ENCODE measurements around the gene KLHL29. TPM values are rescaled to one million over a fixed set of nuclear protein-coding genes. Genes with fewer than 3 reads are reported as not detected.

The KLHL29 gene
- total and polyA plus RNA-seq, 7 experiments from 2014 or later, result 0.59 to 6.5 (median 5.6) TPM

GRCh38 chr2:23409248-23409647 lies 24.3 kb downstream of the KLHL29 start:
- DNase-seq, result no peak
- CTCF ChIA-PET, result no interaction called here
- H3K27ac ChIP-seq (ENCODE audit: low read depth, low read length), result no peak overlapping the region

GRCh38 chr2:23410596-23410995 lies 25.6 kb downstream of the KLHL29 start:
- Histone ChIP-seq H3K36me3 (ENCODE audit: control insufficient read depth in 2 of 3, insufficient read depth in 3 of 3, low read length in 3 of 3) (no peaks in the 10 kb centered on the region), H3K27ac (ENCODE audit: low read depth, low read length) (no peak overlapping the region), H3K9me3 (ENCODE audit: control insufficient read depth in 2 of 3, low read length in 3 of 3) (no peaks in the 10 kb centered on the region), H3K4me1 (ENCODE audit: control insufficient read depth in 2 of 2, insufficient read depth in 2 of 2, low read length in 2 of 2) (no peaks in the 10 kb centered on the region), H3K27me3 (ENCODE audit: control insufficient read depth in 2 of 2, insufficient read depth in 2 of 2, low read length in 2 of 2) (no peaks in the 10 kb centered on the region), H3K4me3 (ENCODE audit: low read length) (no peak overlapping the region)
- H3K27me3 Mint-ChIP-seq, result peaks cover 0 to 13% (median 0%) of the 10 kb centered on the region in 5 donors
- DNase-seq (no peak), ATAC-seq (no peak)
- H3K27ac Mint-ChIP-seq, result no peak overlapping the region
- POLR2A ChIA-PET, result interaction anchor here (1.0 kb wide), 1 partner anchor 122 kb away, joined by 3 read pairs; no protein-coding TSS in a partner anchor
- CTCF ChIA-PET, result no interaction called here
- H3K4me3 Mint-ChIP-seq, result no peak overlapping the region
- H3K4me1 Mint-ChIP-seq, result peaks cover 0 to 4% (median 0%) of the 10 kb centered on the region in 7 donors
- intact Hi-C loops (cut with micrococcal nuclease), result no loop called here
- H3K9me3 Mint-ChIP-seq, result no peaks in the 10 kb centered on the region
- peaks cover 0 to 4% (median 0%) of the 10 kb centered on the region in 5 donors for H3K36me3 Mint-ChIP-seq

More at GRCh38 chr2:23409248-23409647, 24.3 kb downstream of the KLHL29 start:
- Mint-ChIP-seq H3K4me3 (no peak overlapping the region), H3K36me3 (peaks cover 0 to 4% (median 0%) of the 10 kb centered on the region in 5 donors), H3K27ac (no peak overlapping the region), H3K4me1 (peaks cover 0 to 11% (median 7%) of the 10 kb centered on the region in 7 donors), H3K27me3 (peaks cover 0 to 10% (median 0%) of the 10 kb centered on the region in 5 donors), H3K9me3 (no peaks in the 10 kb centered on the region)
- POLR2A ChIA-PET, result no interaction called here
- ATAC-seq, result no peak
- Histone ChIP-seq H3K4me3 (ENCODE audit: low read length) (no peak overlapping the region), H3K36me3 (ENCODE audit: control insufficient read depth in 2 of 3, insufficient read depth in 3 of 3, low read length in 3 of 3) (no peaks in the 10 kb centered on the region), H3K9me3 (ENCODE audit: control insufficient read depth in 2 of 3, low read length in 3 of 3) (no peaks in the 10 kb centered on the region), H3K27me3 (ENCODE audit: control insufficient read depth in 2 of 2, insufficient read depth in 2 of 2, low read length in 2 of 2) (no peaks in the 10 kb centered on the region), H3K4me1 (ENCODE audit: control insufficient read depth in 2 of 2, insufficient read depth in 2 of 2, low read length in 2 of 2) (peaks cover 0 to 1% of the 10 kb centered on the region in 2 donors)
- intact Hi-C loops (cut with micrococcal nuclease), result no loop called here

GRCh38 chr2:23411752-23412431 lies 26.9 kb downstream of the KLHL29 start:
- ChIA-PET POLR2A (no interaction called here), CTCF (no interaction called here)
- ATAC-seq, result no peak
- peaks cover 0 to 4% (median 0%) of the 10 kb centered on the region in 7 donors for H3K4me1 Mint-ChIP-seq
- H3K27ac Mint-ChIP-seq, result no peak overlapping the region
- Histone ChIP-seq H3K4me3 (ENCODE audit: low read length) (no peak overlapping the region), H3K9me3 (ENCODE audit: control insufficient read depth in 2 of 3, low read length in 3 of 3) (no peaks in the 10 kb centered on the region), H3K27ac (ENCODE audit: low read depth, low read length) (no peak overlapping the region), H3K36me3 (ENCODE audit: control insufficient read depth in 2 of 3, insufficient read depth in 3 of 3, low read length in 3 of 3) (no peaks in the 10 kb centered on the region), H3K27me3 (ENCODE audit: control insufficient read depth in 2 of 2, insufficient read depth in 2 of 2, low read length in 2 of 2) (no peaks in the 10 kb centered on the region), H3K4me1 (ENCODE audit: control insufficient read depth in 2 of 2, insufficient read depth in 2 of 2, low read length in 2 of 2) (no peaks in the 10 kb centered on the region)
- peaks cover 0 to 4% (median 0%) of the 10 kb centered on the region in 5 donors for H3K36me3 Mint-ChIP-seq
- H3K4me3 Mint-ChIP-seq, result no peak overlapping the region
- H3K9me3 Mint-ChIP-seq, result no peaks in the 10 kb centered on the region
- H3K27me3 Mint-ChIP-seq, result peaks cover 0 to 16% (median 0%) of the 10 kb centered on the region in 5 donors
- intact Hi-C loops (cut with micrococcal nuclease), result no loop called here
- no peak for DNase-seq

GRCh38 chr2:23412556-23413155 lies 27.7 kb downstream of the KLHL29 start:
- Histone ChIP-seq H3K4me1 (ENCODE audit: control insufficient read depth in 2 of 2, insufficient read depth in 2 of 2, low read length in 2 of 2) (no peaks in the 10 kb centered on the region), H3K4me3 (ENCODE audit: low read length) (no peak overlapping the region), H3K27me3 (ENCODE audit: control insufficient read depth in 2 of 2, insufficient read depth in 2 of 2, low read length in 2 of 2) (no peaks in the 10 kb centered on the region), H3K9me3 (ENCODE audit: control insufficient read depth in 2 of 3, low read length in 3 of 3) (no peaks in the 10 kb centered on the region), H3K36me3 (ENCODE audit: control insufficient read depth in 2 of 3, insufficient read depth in 3 of 3, low read length in 3 of 3) (no peaks in the 10 kb centered on the region), H3K27ac (ENCODE audit: low read depth, low read length) (no peak overlapping the region)
- H3K9me3 Mint-ChIP-seq, result no peaks in the 10 kb centered on the region
- no peak for DNase-seq
- peaks cover 0 to 19% (median 0%) of the 10 kb centered on the region in 5 donors for H3K27me3 Mint-ChIP-seq
- H3K36me3 Mint-ChIP-seq, result peaks cover 0 to 4% (median 0%) of the 10 kb centered on the region in 5 donors
- POLR2A ChIA-PET, result no interaction called here
- no peak overlapping the region for H3K27ac Mint-ChIP-seq
- intact Hi-C loops (cut with micrococcal nuclease), result no loop called here
- H3K4me3 Mint-ChIP-seq, result no peak overlapping the region
- peaks cover 0 to 4% (median 0%) of the 10 kb centered on the region in 7 donors for H3K4me1 Mint-ChIP-seq
- CTCF ChIA-PET, result no interaction called here
- no peak for ATAC-seq

GRCh38 chr2:23413641-23414040 lies 28.7 kb downstream of the KLHL29 start:
- POLR2A ChIA-PET, result no interaction called here
- Mint-ChIP-seq H3K4me3 (no peak overlapping the region), H3K36me3 (peaks cover 0 to 4% (median 0%) of the 10 kb centered on the region in 5 donors), H3K4me1 (peaks cover 0 to 4% (median 0%) of the 10 kb centered on the region in 7 donors), H3K9me3 (no peaks in the 10 kb centered on the region), H3K27ac (no peak overlapping the region), H3K27me3 (peaks cover 0 to 19% (median 0%) of the 10 kb centered on the region in 5 donors)
- no peaks in the 10 kb centered on the region for H3K27me3 ChIP-seq (ENCODE audit: control insufficient read depth in 2 of 2, insufficient read depth in 2 of 2, low read length in 2 of 2)
- H3K36me3 ChIP-seq (ENCODE audit: control insufficient read depth in 2 of 3, insufficient read depth in 3 of 3, low read length in 3 of 3), result no peaks in the 10 kb centered on the region
- DNase-seq, result no peak
- no peak overlapping the region for H3K27ac ChIP-seq (ENCODE audit: low read depth, low read length)
- intact Hi-C loops (cut with micrococcal nuclease), result no loop called here
- CTCF ChIA-PET, result no interaction called here
- no peaks in the 10 kb centered on the region for H3K4me1 ChIP-seq (ENCODE audit: control insufficient read depth in 2 of 2, insufficient read depth in 2 of 2, low read length in 2 of 2)
- no peak for ATAC-seq
- no peak overlapping the region for H3K4me3 ChIP-seq (ENCODE audit: low read length)
- H3K9me3 ChIP-seq (ENCODE audit: control insufficient read depth in 2 of 3, low read length in 3 of 3), result no peaks in the 10 kb centered on the region

- no peak overlapping the region for H3K4me3 Mint-ChIP-seq
- H3K4me1 Mint-ChIP-seq, result peaks cover 0 to 4% (median 0%) of the 10 kb centered on the region in 7 donors
- Histone ChIP-seq H3K36me3 (ENCODE audit: control insufficient read depth in 2 of 3, insufficient read depth in 3 of 3, low read length in 3 of 3) (no peaks in the 10 kb centered on the region), H3K27ac (ENCODE audit: low read depth, low read length) (no peak overlapping the region), H3K4me1 (ENCODE audit: control insufficient read depth in 2 of 2, insufficient read depth in 2 of 2, low read length in 2 of 2) (no peaks in the 10 kb centered on the region), H3K4me3 (ENCODE audit: low read length) (no peak overlapping the region), H3K9me3 (ENCODE audit: control insufficient read depth in 2 of 3, low read length in 3 of 3) (no peaks in the 10 kb centered on the region), H3K27me3 (ENCODE audit: control insufficient read depth in 2 of 2, insufficient read depth in 2 of 2, low read length in 2 of 2) (no peaks in the 10 kb centered on the region)
- DNase-seq (no peak), ATAC-seq (no peak)
- ChIA-PET POLR2A (no interaction called here), CTCF (no interaction called here)
- H3K27me3 Mint-ChIP-seq, result peaks cover 0 to 19% (median 0%) of the 10 kb centered on the region in 5 donors
- H3K27ac Mint-ChIP-seq, result no peak overlapping the region
- H3K9me3 Mint-ChIP-seq, result no peaks in the 10 kb centered on the region
- intact Hi-C loops (cut with micrococcal nuclease), result no loop called here
- peaks cover 0 to 4% (median 0%) of the 10 kb centered on the region in 5 donors for H3K36me3 Mint-ChIP-seq
Measured at GRCh38 chr2:23414106-23414505, 29.1 kb downstream of the KLHL29 start.

- POLR2A ChIA-PET, result no interaction called here
- H3K4me1 Mint-ChIP-seq, result peaks cover 0 to 4% (median 0%) of the 10 kb centered on the region in 7 donors
- no peak overlapping the region for H3K27ac Mint-ChIP-seq
- H3K36me3 ChIP-seq (ENCODE audit: control insufficient read depth in 2 of 3, insufficient read depth in 3 of 3, low read length in 3 of 3), result no peaks in the 10 kb centered on the region
- no peaks in the 10 kb centered on the region for H3K9me3 Mint-ChIP-seq
- no peaks in the 10 kb centered on the region for H3K9me3 ChIP-seq (ENCODE audit: control insufficient read depth in 2 of 3, low read length in 3 of 3)
- CTCF ChIA-PET, result no interaction called here
- no peak overlapping the region for H3K27ac ChIP-seq (ENCODE audit: low read depth, low read length)
- intact Hi-C loops (cut with micrococcal nuclease), result no loop called here
- ATAC-seq, result no peak
- no peaks in the 10 kb centered on the region for H3K4me1 ChIP-seq (ENCODE audit: control insufficient read depth in 2 of 2, insufficient read depth in 2 of 2, low read length in 2 of 2)
- H3K4me3 ChIP-seq (ENCODE audit: low read length), result no peak overlapping the region
- H3K4me3 Mint-ChIP-seq, result no peak overlapping the region
- H3K36me3 Mint-ChIP-seq, result peaks cover 0 to 4% (median 0%) of the 10 kb centered on the region in 5 donors
- H3K27me3 Mint-ChIP-seq, result peaks cover 0 to 18% (median 0%) of the 10 kb centered on the region in 5 donors
- DNase-seq, result no peak
- no peaks in the 10 kb centered on the region for H3K27me3 ChIP-seq (ENCODE audit: control insufficient read depth in 2 of 2, insufficient read depth in 2 of 2, low read length in 2 of 2)
Measured at GRCh38 chr2:23414871-23415270, 29.9 kb downstream of the KLHL29 start.

Data from naive thymus-derived CD4-positive, alpha-beta T cell (primary cell).